Central memory CD8-positive, alpha-beta T cell (primary cell): ENCODE results near the gene LCN1.

Experiments
- ATAC-seq: fragments of 150-1000 bp; cut with Tn5 transposase; replicated peaks from 2 replicates; pipeline ENCODE4 v1.10.0; 2022; ENCODE audit warnings: mild to moderate bottlenecking, moderate FRiP score, moderate number of reproducible peaks; ENCODE audit not compliant: poor library complexity, severe bottlenecking; ENCODE audit errors: extremely low read depth
- DNase-seq, 2 donors: peaks; one replicate each; pipeline ENCODE4 v3.0.0; 2021; ENCODE audit warnings: low spot score in 2 of 2
- H3K27ac Mint-ChIP-seq: one replicate; pipeline ENCODE4 v1.8.0; 2022; ENCODE audit warnings: low read depth, mild to moderate bottlenecking, moderate library complexity, mixed read lengths
- H3K27me3 Mint-ChIP-seq: one replicate; pipeline ENCODE4 v1.8.0; 2022; ENCODE audit warnings: mixed read lengths
- H3K36me3 Mint-ChIP-seq: one replicate; pipeline ENCODE4 v1.8.0; 2022; ENCODE audit warnings: mild to moderate bottlenecking, moderate library complexity, mixed read lengths; ENCODE audit not compliant: insufficient read depth
- H3K4me1 Mint-ChIP-seq: one replicate; pipeline ENCODE4 v1.8.0; 2022; ENCODE audit warnings: mixed read lengths
- H3K4me3 Mint-ChIP-seq: one replicate; pipeline ENCODE4 v1.8.0; 2022; ENCODE audit warnings: mild to moderate bottlenecking, moderate library complexity, mixed read lengths
- H3K9me3 Mint-ChIP-seq: one replicate; pipeline ENCODE4 v1.8.0; 2022; ENCODE audit warnings: mixed read lengths

Gene LCN1

GRCh38 chr9:135520916-135521607 is at the start of gene LCN1:
LCN1 (plus strand) TSS chr9:135521440; CDS start chr9:135521498, 58 bp downstream.
- no peak for ATAC-seq
- peaks cover 18% of the 10 kb centered on the region for H3K27me3 Mint-ChIP-seq
- DNase-seq = no peak
- no peak within 1 kb of the TSS for H3K27ac Mint-ChIP-seq
- no peak within 1 kb of the TSS for H3K4me3 Mint-ChIP-seq
- H3K36me3 Mint-ChIP-seq = peaks cover 2% of the 10 kb centered on the region
- no peaks in the 10 kb centered on the region for H3K9me3 Mint-ChIP-seq
- H3K4me1 Mint-ChIP-seq = no peaks in the 10 kb centered on the region

DNA sequence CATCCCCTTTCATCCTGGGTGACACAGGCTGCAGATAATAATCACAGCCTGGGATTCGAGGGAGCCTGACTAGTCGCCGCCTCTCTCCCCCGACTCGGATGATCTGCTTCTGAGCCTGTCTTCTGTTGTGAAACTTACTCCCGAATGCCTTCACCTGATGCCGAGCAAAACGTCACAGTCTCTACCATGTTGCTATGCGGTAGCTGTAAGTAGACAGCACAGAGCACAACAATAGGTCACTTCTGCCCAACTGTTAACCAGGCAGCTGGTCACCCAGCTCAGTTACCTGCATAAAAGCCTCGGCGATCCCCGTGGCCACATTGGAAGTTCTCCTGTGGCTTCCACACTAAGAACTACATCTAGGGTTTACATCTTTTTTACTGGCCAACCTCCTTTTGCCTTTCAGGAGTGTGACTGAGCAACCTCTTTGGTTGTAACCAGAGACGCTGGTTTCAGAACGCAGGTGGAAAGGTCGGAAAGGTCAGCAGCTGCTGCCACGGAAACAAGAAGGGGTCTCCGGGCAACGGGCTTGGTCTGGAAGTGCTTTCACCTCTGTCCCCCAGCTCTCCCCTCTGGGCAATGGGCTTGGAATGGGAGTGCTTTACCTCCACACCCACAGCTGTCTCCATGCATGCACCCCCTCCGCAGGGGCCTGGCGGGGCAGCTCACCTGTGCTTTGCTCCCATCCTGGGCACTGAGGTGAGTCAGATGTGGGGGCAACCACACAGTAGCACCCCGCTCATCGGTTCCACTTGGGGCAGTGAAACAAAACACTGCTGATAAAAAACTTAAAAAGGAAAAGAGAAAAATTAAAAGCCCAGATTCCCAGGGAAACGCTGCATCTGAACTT is 49.2 kb upstream of the LCN1 start:
- Mint-ChIP-seq H3K27ac (no peak overlapping the region), H3K36me3 (peaks cover 3% of the 10 kb centered on the region), H3K9me3 (no peaks in the 10 kb centered on the region), H3K27me3 (peaks cover 56% of the 10 kb centered on the region), H3K4me1 (peaks cover 5% of the 10 kb centered on the region), H3K4me3 (no peak overlapping the region)
- DNase-seq = no peak
- no peak for ATAC-seq

- ATAC-seq = no peak
- Mint-ChIP-seq H3K27me3 (peaks cover 60% of the 10 kb centered on the region), H3K9me3 (no peaks in the 10 kb centered on the region), H3K4me1 (peaks cover 10% of the 10 kb centered on the region), H3K36me3 (peaks cover 4% of the 10 kb centered on the region), H3K27ac (no peak overlapping the region), H3K4me3 (no peak overlapping the region)
- DNase-seq = no peak
These were observed 47.2 kb upstream of the LCN1 start for GRCh38 chr9:135473972-135474543.

DNA sequence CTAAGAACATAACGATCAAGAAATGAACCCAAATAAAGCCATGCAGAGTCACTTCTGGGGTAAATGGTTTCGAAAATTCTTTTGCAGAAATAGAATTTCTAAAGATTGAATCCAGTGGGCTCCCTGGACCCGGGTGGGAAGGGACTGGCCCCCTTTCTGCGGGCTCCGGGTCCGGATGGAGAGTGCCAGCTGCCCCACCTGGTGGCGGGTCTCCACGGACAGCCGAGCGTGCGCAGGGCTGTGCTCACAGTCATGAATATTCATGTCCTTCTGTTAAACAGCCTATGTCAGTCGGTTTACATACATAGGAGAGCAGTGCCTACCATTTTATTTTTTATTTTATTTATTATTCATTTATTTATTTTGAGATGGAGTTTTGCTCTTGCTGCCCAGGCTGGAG is 46.3 kb upstream of the LCN1 start:
- peaks cover 3% of the 10 kb centered on the region for H3K36me3 Mint-ChIP-seq
- peaks cover 58% of the 10 kb centered on the region for H3K27me3 Mint-ChIP-seq
- no peak overlapping the region for H3K27ac Mint-ChIP-seq
- H3K4me1 Mint-ChIP-seq = peaks cover 10% of the 10 kb centered on the region
- H3K9me3 Mint-ChIP-seq = no peaks in the 10 kb centered on the region
- no peak for DNase-seq
- no peak overlapping the region for H3K4me3 Mint-ChIP-seq
- ATAC-seq = no peak

GRCh38 chr9:135476561-135477355 is 44.5 kb upstream of the LCN1 start:
- no peaks in the 10 kb centered on the region for H3K9me3 Mint-ChIP-seq
- peaks cover 45% of the 10 kb centered on the region for H3K27me3 Mint-ChIP-seq
- H3K4me1 Mint-ChIP-seq = peaks cover 10% of the 10 kb centered on the region
- no peak overlapping the region for H3K4me3 Mint-ChIP-seq
- H3K27ac Mint-ChIP-seq = no peak overlapping the region
- DNase-seq (no peak), ATAC-seq (no peak)
- H3K36me3 Mint-ChIP-seq = peaks cover 3% of the 10 kb centered on the region

- DNase-seq (no peak), ATAC-seq (no peak)
- Mint-ChIP-seq H3K36me3 (peaks cover 3% of the 10 kb centered on the region), H3K27ac (no peak overlapping the region), H3K4me3 (peak overlapping the region; percentile 84), H3K4me1 (peaks cover 10% of the 10 kb centered on the region), H3K9me3 (no peaks in the 10 kb centered on the region), H3K27me3 (peaks cover 50% of the 10 kb centered on the region)
These were observed 43.0 kb upstream of the LCN1 start for GRCh38 chr9:135478191-135478590.

DNA sequence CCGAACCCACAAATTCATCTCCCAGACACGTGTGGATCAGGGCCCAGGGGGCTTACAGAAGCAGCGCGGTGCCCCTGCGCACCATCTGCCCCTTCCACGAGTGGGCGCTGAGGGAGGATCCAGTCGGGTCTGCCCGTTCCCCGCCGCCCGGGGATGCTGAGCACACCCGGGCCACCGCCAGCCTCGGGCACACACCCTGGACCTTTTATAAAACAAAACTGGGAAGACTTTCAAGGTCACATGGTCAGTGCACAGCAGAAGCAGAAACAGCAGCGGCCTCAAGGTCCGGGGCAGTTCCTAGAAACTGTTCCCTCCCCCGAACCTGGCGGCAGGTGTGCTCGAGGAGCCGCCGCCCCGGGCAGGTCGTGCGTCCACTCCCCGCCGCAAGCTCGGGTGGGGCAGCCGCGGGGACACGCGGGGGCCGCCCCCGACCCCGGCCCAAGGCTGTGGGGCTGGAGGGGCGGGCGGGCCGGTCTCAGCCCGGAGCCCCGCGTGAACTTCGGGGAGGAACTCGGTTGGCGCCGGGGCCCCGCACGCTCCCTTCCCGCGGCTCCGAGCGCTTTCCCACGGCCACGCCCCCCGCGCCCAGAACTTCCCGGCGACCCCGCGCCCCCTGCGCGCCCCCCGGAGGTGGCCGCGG is 42.3 kb upstream of the LCN1 start:
- peaks cover 56% of the 10 kb centered on the region for H3K27me3 Mint-ChIP-seq
- H3K27ac Mint-ChIP-seq = peak overlapping the region; percentile 51
- peaks cover 3% of the 10 kb centered on the region for H3K36me3 Mint-ChIP-seq
- peak overlapping the region; percentile 84 for H3K4me3 Mint-ChIP-seq
- no peak for ATAC-seq
- no peak for DNase-seq
- H3K4me1 Mint-ChIP-seq = peaks cover 10% of the 10 kb centered on the region
- H3K9me3 Mint-ChIP-seq = no peaks in the 10 kb centered on the region

DNA sequence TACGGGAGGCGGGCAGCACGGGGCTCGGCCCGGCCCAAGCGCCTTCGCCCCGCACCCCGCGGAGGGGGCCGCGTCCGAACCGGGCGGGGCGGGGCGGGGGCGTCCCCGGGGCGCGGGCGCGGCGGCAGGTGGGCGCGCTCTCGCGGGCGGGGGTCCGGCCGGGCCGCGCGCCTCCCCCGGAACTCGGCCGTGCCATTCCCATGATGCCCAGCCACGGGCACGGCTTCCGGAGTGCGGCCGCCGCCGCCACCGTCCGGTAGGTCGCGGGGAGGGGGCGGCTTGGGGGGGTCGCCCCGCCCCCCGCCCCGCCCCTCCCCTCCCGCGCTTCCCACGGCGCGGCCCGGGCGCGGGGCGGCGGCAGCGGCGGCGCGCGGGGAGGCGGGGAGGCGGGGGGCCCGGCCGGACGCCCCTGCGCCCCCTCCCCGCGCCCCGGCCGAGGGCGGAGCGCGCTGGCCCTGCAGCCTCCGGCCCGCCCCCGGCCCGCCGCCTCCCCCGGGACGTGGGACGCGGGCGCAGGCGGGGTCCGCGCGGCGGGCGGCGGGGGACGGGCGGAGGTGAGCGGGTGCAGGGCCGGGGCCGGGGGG is 41.7 kb upstream of the LCN1 start, which contains the start of gene PPP1R26:
Gene PPP1R26 (plus strand): TSS at position 314 of the 584 bp plus-strand sequence. CDS start 4,729 bp downstream, outside the sequence.
- H3K27me3 Mint-ChIP-seq = peaks cover 62% of the 10 kb centered on the region
- peaks cover 10% of the 10 kb centered on the region for H3K4me1 Mint-ChIP-seq
- peak within 1 kb of the TSS; percentile 84 for H3K4me3 Mint-ChIP-seq
- H3K9me3 Mint-ChIP-seq = no peaks in the 10 kb centered on the region
- no peak for ATAC-seq
- H3K36me3 Mint-ChIP-seq = peaks cover 3% of the 10 kb centered on the region
- peak within 1 kb of the TSS; percentile 51 for H3K27ac Mint-ChIP-seq
- DNase-seq = no peak

DNA sequence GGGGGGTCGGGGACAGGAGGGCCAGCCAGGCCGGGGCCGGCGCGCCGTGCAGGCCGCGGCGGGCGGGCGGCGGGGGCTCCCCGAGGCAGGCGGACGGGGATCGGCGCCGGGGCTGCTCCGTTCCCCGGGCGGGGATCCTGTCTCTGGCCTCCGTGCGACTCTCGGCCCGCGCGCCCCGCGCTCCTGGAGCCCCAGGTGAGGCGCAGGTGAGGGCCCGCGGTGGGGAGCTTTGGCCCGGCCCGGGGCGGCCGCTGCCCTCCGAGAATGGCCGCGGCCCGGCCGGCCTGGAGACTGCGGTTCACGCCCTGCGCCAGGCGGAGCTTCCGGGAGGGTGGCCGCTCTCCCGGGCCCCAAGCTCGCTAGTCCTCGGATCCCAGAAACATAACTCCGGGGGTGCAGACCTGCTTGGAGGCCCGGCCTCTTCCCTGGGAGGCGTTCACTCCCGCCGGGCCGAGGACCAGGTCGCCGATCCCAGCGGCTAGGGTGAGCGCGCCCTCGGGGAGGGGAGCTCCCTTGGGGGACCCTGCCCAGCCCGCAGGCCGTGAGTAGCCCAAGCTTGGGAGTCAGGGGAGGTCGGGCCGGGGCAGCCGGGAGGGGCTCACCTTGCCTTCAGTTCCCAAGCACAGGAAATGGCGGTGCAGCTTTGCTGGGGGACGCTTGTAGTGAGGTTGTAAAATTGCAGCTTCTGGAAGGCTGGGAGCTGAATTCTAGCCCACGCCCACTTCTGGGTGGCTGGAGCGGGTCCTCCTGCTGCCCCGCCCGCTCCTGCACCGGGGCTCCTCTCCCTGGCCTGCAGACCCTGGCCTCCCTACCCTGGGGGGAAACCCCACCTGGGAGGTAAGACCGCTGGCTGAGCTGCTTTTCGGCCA is 40.9 kb upstream of the LCN1 start:
- peaks cover 10% of the 10 kb centered on the region for H3K4me1 Mint-ChIP-seq
- H3K36me3 Mint-ChIP-seq = peaks cover 3% of the 10 kb centered on the region
- H3K27ac Mint-ChIP-seq = no peak overlapping the region
- peaks cover 66% of the 10 kb centered on the region for H3K27me3 Mint-ChIP-seq
- peak; percentile 19 for ATAC-seq
- peak overlapping the region; percentile 41 for H3K4me3 Mint-ChIP-seq
- no peak for DNase-seq
- H3K9me3 Mint-ChIP-seq = no peaks in the 10 kb centered on the region

- Mint-ChIP-seq H3K9me3 (no peaks in the 10 kb centered on the region), H3K4me1 (peaks cover 5% of the 10 kb centered on the region), H3K27me3 (peaks cover 66% of the 10 kb centered on the region), H3K4me3 (peak overlapping the region; percentile 41), H3K36me3 (peaks cover 3% of the 10 kb centered on the region), H3K27ac (no peak overlapping the region)
- DNase-seq (no peak), ATAC-seq (peak; percentile 28)
These were observed 40.3 kb upstream of the LCN1 start for GRCh38 chr9:135480940-135481310.
